H1 (cell line): ENCODE measurements around the gene SYNJ2. TPM values are rescaled to one million over a fixed set of nuclear protein-coding genes. Genes with fewer than 3 reads are reported as not detected.

Experiments
- CTCF ChIA-PET: fragments of 300-600 bp; sonication (Branson Sonifier 250); formaldehyde crosslinking; loops from one replicate; lab custom pipeline; 2021; ENCODE audit not compliant: partially characterized antibody; lab: Charles Lee
- POLR2A ChIA-PET: fragments of 300-600 bp; sonication (Branson Sonifier 250); formaldehyde crosslinking; loops from one replicate; lab custom pipeline; 2021; ENCODE audit warnings: inconsistent platforms; ENCODE audit not compliant: partially characterized antibody; lab: Charles Lee
- DNase-seq, 2 experiments: peaks; one replicate each; pipeline versions ENCODE4 v3.0.0 to v3.0.0-alpha.2; 2010 to 2022; ENCODE audit warnings: low spot score in 2 of 2, low read depth in 1 of 2, mixed read lengths in 1 of 2
- FAIRE-seq: peaks from 2 replicates; lab custom pipeline; 2011; peaks lifted over from hg19 to GRCh38; lab: Jason Lieb, UNC
- H2AFZ ChIP-seq: 2 replicates; pipeline ENCODE4 v1.8.1; 2012; ENCODE audit warnings: low read length, inconsistent platforms
- H2AK5ac ChIP-seq: 2 replicates; pipeline ENCODE4 v1.6.1; 2013; ENCODE audit warnings: low read depth, low read length
- H2BK120ac ChIP-seq: replicated peaks from 2 replicates; pipeline ENCODE3; 2013; ENCODE audit warnings: low read depth, low read length, inconsistent platforms
- H2BK12ac ChIP-seq: 2 replicates; pipeline ENCODE4 v1.6.1; 2013; ENCODE audit warnings: low read depth, low read length
- H2BK15ac ChIP-seq: 2 replicates; pipeline ENCODE4 v1.6.1; 2013; ENCODE audit warnings: low read length
- H2BK20ac ChIP-seq: 2 replicates; pipeline ENCODE4 v1.6.1; 2013; ENCODE audit warnings: low read length
- H2BK5ac ChIP-seq: 2 replicates; pipeline ENCODE4 v1.6.1; 2013; ENCODE audit warnings: low read depth, low read length
- H3K14ac ChIP-seq: 2 replicates; pipeline ENCODE4 v1.6.1; 2013; ENCODE audit warnings: inconsistent platforms; ENCODE audit not compliant: insufficient read length
- H3K18ac ChIP-seq: 2 replicates; pipeline ENCODE4 v1.6.1; 2013; ENCODE audit warnings: low read length; ENCODE audit errors: extremely low read depth
- H3K23ac ChIP-seq: 2 replicates; pipeline ENCODE4 v1.6.1; 2013; ENCODE audit warnings: inconsistent platforms; ENCODE audit not compliant: insufficient read length
- H3K23me2 ChIP-seq: 2 replicates; pipeline ENCODE4 v1.6.1; 2013; ENCODE audit warnings: low read depth, low read length
- H3K27ac ChIP-seq: 2 replicates; pipeline ENCODE4 v1.6.1; 2011; ENCODE audit warnings: low read depth, low read length, inconsistent platforms
- H3K27me3 ChIP-seq, 4 experiments: replicated peaks in 1 of 4; 1 replicate in 1 of 4; 2 replicates in 3 of 4; pipeline versions ENCODE4 v1.6.1 to v1.8.1; 2011 to 2013; ENCODE audit warnings: low read length in 3 of 4, mild to moderate bottlenecking in 3 of 4, inconsistent platforms in 2 of 4, mixed read lengths in 2 of 4, moderate library complexity in 1 of 4; ENCODE audit not compliant: control insufficient read depth in 3 of 4, insufficient read depth in 3 of 4; ENCODE audit errors: extremely low read depth in 1 of 4
- H3K36me3 ChIP-seq, 4 experiments: 2 replicates each; pipeline versions ENCODE4 v1.6.1 to v1.8.1; 2011 to 2013; ENCODE audit warnings: mild to moderate bottlenecking in 4 of 4, low read length in 3 of 4, moderate library complexity in 2 of 4, control low read depth in 1 of 4, inconsistent platforms in 1 of 4; ENCODE audit not compliant: insufficient read depth in 4 of 4, control insufficient read depth in 2 of 4
- H3K4ac ChIP-seq: replicated peaks from 2 replicates; pipeline ENCODE3; 2013; ENCODE audit warnings: low read length, low read depth, mixed read lengths, inconsistent platforms; ENCODE audit not compliant: insufficient read length
- H3K4me1 ChIP-seq, 4 experiments: replicated peaks in 1 of 4; 1 replicate in 1 of 4; 2 replicates in 3 of 4; pipeline versions ENCODE4 v1.6.1 to v1.8.1; 2011 to 2013; ENCODE audit warnings: low read length in 3 of 4, inconsistent platforms in 2 of 4, mixed read lengths in 1 of 4; ENCODE audit not compliant: insufficient read depth in 4 of 4, control insufficient read depth in 3 of 4
- H3K4me2 ChIP-seq, 2 experiments: 2 replicates each; pipeline versions ENCODE4 v1.6.1 to v1.8.1; 2011 to 2013; ENCODE audit warnings: low read depth in 2 of 2, low read length in 2 of 2, control low read depth in 1 of 2, inconsistent platforms in 1 of 2, mild to moderate bottlenecking in 1 of 2; ENCODE audit not compliant: insufficient read depth in 1 of 2
- H3K4me3 ChIP-seq, 4 experiments: fragments of 200-600, 300-600 bp in 1 of 4; sonication (generic), shearing (Covaris generic), sonication (Bioruptor Twin) in 1 of 4; 2 replicates each; pipeline versions ENCODE4 v1.5.1 to v1.8.1; 2011 to 2016; ENCODE audit warnings: low read length in 4 of 4, low read depth in 3 of 4, control low read depth in 2 of 4, inconsistent platforms in 2 of 4, mild to moderate bottlenecking in 2 of 4, mixed read lengths in 1 of 4, moderate library complexity in 1 of 4; ENCODE audit not compliant: insufficient read depth in 2 of 4; ENCODE audit errors: extremely low read depth in 1 of 4
- H3K56ac ChIP-seq: replicated peaks from 2 replicates; pipeline ENCODE3; 2013; ENCODE audit warnings: low read depth, mild to moderate bottlenecking, mixed read lengths, low read length, inconsistent platforms; ENCODE audit not compliant: insufficient read length
- H3K79me1 ChIP-seq: 2 replicates; pipeline ENCODE4 v1.6.1; 2013; ENCODE audit warnings: low read depth, low read length, control low read depth
- H3K79me2 ChIP-seq, 2 experiments: 2 replicates each; pipeline versions ENCODE4 v1.6.1 to v1.8.1; 2012 to 2013; ENCODE audit warnings: low read length in 2 of 2, mild to moderate bottlenecking in 2 of 2, inconsistent platforms in 1 of 2; ENCODE audit not compliant: insufficient read depth in 2 of 2, control insufficient read depth in 1 of 2
- H3K9ac ChIP-seq, 4 experiments: replicated peaks in 1 of 4; 1 replicate in 1 of 4; 2 replicates in 3 of 4; pipeline versions ENCODE4 v1.6.1 to v1.8.1; 2011 to 2013; ENCODE audit warnings: low read depth in 3 of 4, low read length in 3 of 4, control low read depth in 2 of 4, mild to moderate bottlenecking in 2 of 4, moderate library complexity in 2 of 4, inconsistent platforms in 1 of 4; ENCODE audit errors: extremely low read depth in 1 of 4
- H3K9me3 ChIP-seq, 2 experiments: 2 replicates each; pipeline versions ENCODE4 v1.6.1 to v1.8.1; 2012 to 2013; ENCODE audit warnings: mild to moderate bottlenecking in 2 of 2, moderate library complexity in 2 of 2, control low read depth in 1 of 2, inconsistent platforms in 1 of 2, low read depth in 1 of 2, low read length in 1 of 2, mixed read lengths in 1 of 2; ENCODE audit not compliant: insufficient read depth in 2 of 2
- H4K20me1 ChIP-seq, 2 experiments: replicated peaks in 1 of 2; 2 replicates each; pipeline versions ENCODE3 to v1.8.1; 2011 to 2013; ENCODE audit warnings: inconsistent platforms in 2 of 2, low read length in 2 of 2, mild to moderate bottlenecking in 1 of 2; ENCODE audit not compliant: insufficient read depth in 2 of 2, control insufficient read depth in 1 of 2
- H4K5ac ChIP-seq: 2 replicates; pipeline ENCODE4 v1.6.1; 2013; ENCODE audit warnings: low read length, low read depth, mixed read lengths, inconsistent platforms; ENCODE audit not compliant: insufficient read length
- H4K8ac ChIP-seq: 2 replicates; pipeline ENCODE4 v1.8.0; 2013; ENCODE audit warnings: mild to moderate bottlenecking, moderate library complexity, low read length, inconsistent platforms; ENCODE audit not compliant: insufficient read depth; ENCODE audit errors: extremely low read depth
- H4K91ac ChIP-seq: replicated peaks from 2 replicates; pipeline ENCODE3; 2013; ENCODE audit warnings: low read length, mixed read lengths, inconsistent platforms; ENCODE audit not compliant: insufficient read length
- ASH2L ChIP-seq: fragments of 200-600, 300-600 bp; sonication (generic); IDR thresholded peaks from one replicate; pipeline ENCODE4 v1.7.1; 2017; ENCODE audit warnings: low read length
- ATF2 ChIP-seq: IDR thresholded peaks from 2 replicates; pipeline ENCODE4 v1.6.1; 2012; ENCODE audit warnings: low read length, inconsistent platforms
- BACH1 ChIP-seq: IDR thresholded peaks from 2 replicates; pipeline ENCODE4 v1.6.1; 2012; ENCODE audit warnings: low read length, improper control_type of control experiment
- CBX8 ChIP-seq: fragments of 300-800, 300-1000 bp; sonication (generic); IDR thresholded peaks from 2 replicates; pipeline ENCODE4 v1.7.1; 2016; ENCODE audit warnings: low read depth, low read length, borderline replicate concordance
- CEBPB ChIP-seq: IDR thresholded peaks from 2 replicates; pipeline ENCODE4 v1.6.1; 2012; ENCODE audit warnings: low read depth, low read length
- CREB1 ChIP-seq: IDR thresholded peaks from 2 replicates; pipeline ENCODE4 v1.6.1; 2012; ENCODE audit warnings: inconsistent platforms
- FOSL1 ChIP-seq: IDR thresholded peaks from 2 replicates; pipeline ENCODE4 v1.6.1; 2011; ENCODE audit warnings: mild to moderate bottlenecking, low read depth, low read length, moderate library complexity; ENCODE audit not compliant: insufficient read depth
- HDAC2 ChIP-seq, 2 experiments: fragments of 300-600 bp in 1 of 2; sonication (generic) in 1 of 2; IDR thresholded peaks; 2 replicates each; pipeline ENCODE4 v1.6.1; 2011 to 2012; ENCODE audit warnings: low read depth in 2 of 2, low read length in 2 of 2, mild to moderate bottlenecking in 2 of 2, moderate library complexity in 2 of 2, borderline replicate concordance in 1 of 2, inconsistent platforms in 1 of 2
- NRF1 ChIP-seq: IDR thresholded peaks from 2 replicates; pipeline ENCODE4 v1.6.1; 2011; ENCODE audit warnings: mild to moderate bottlenecking, low read depth, low read length, improper control_type of control experiment
- POLR2A ChIP-seq, 2 experiments: IDR thresholded peaks; 1 replicate in 1 of 2; 2 replicates in 1 of 2; pipeline ENCODE4 v1.6.1; 2011; ENCODE audit warnings: low read depth in 2 of 2, low read length in 2 of 2, mild to moderate bottlenecking in 2 of 2; ENCODE audit errors: control extremely low read depth in 1 of 2
- POU5F1 ChIP-seq: IDR thresholded peaks from 2 replicates; pipeline ENCODE4 v1.6.1; 2011; ENCODE audit warnings: low read depth, mild to moderate bottlenecking, low read length, moderate library complexity
- SP1 ChIP-seq: IDR thresholded peaks from 2 replicates; pipeline ENCODE4 v1.6.1; 2011; ENCODE audit warnings: low read depth, low read length
- SP4 ChIP-seq: IDR thresholded peaks from 2 replicates; pipeline ENCODE4 v1.6.1; 2012; ENCODE audit warnings: low read length, inconsistent platforms
- TBP ChIP-seq: IDR thresholded peaks from 2 replicates; pipeline ENCODE4 v1.6.1; 2011; ENCODE audit warnings: low read depth, low read length, improper control_type of control experiment
- ZNF274 ChIP-seq: IDR thresholded peaks from 2 replicates; pipeline ENCODE4 v1.7.0; 2012; ENCODE audit warnings: low read length, borderline replicate concordance; ENCODE audit errors: extremely low read depth
- WGBS, 2 experiments: shearing (Covaris generic) in 1 of 2; methylation state at CpG; one replicate each; pipeline versions ENCODE4 v1.1.6 to v1.1.7; 2013 to 2015; ENCODE audit warnings: low lambda C conversion rate in 2 of 2, mixed read lengths in 2 of 2, inconsistent platforms in 1 of 2, low coverage in 1 of 2, missing lambda C conversion rate in 1 of 2; ENCODE audit not compliant: insufficient replicate concordance in 2 of 2, insufficient coverage in 1 of 2, insufficient read length in 1 of 2; ENCODE audit errors: extremely low coverage in 1 of 2, missing lambda C conversion rate in 1 of 2; 5-methylcytosine and 5-hydroxymethylcytosine counted together
- polyA plus RNA-seq, 7 experiments: library from polyadenylated mRNA; depleted of rRNA in 3 of 7; stranded (reverse) in 5 of 7; unstranded in 2 of 7; fragments of >200 nt in 5 of 7; fragments of 200-250 nt in 2 of 7; gene quantifications; 1 replicate in 5 of 7; 2 replicates in 1 of 7; 4 replicates in 1 of 7; pipeline versions ENCODE4 v1.2.1 to v1.2.3, GENCODE V29; 2011 to 2013; ENCODE audit warnings: missing spikeins in 2 of 7, mixed read lengths in 2 of 7
- total RNA-seq: library from RNA; stranded (reverse); fragmentation: NEBNext Ultra II Directional; extraction: Animal tissue kit (Norgen Biotek cat#: 25700); gene quantifications from 2 replicates; pipeline ENCODE4 v1.2.1, GENCODE V29; 2021

Gene SYNJ2
- total and polyA plus RNA-seq, 2 of the 8 experiments (the other 6 are each of a cell fraction or from before 2014, with no cell fraction given), result 3.7 to 13.9 TPM

GRCh38 chr6:158095671-158096070 lies 114.0 kb downstream of the SYNJ2 start:
- Histone ChIP-seq H2BK15ac (no peak overlapping the region), H3K79me1 (no peaks in the 10 kb centered on the region), H3K4ac (no peak overlapping the region), H3K4me3 (no peak overlapping the region), H4K20me1 (no peaks in the 10 kb centered on the region), H3K18ac (no peak overlapping the region), H3K79me2 (no peaks in the 10 kb centered on the region), H3K23me2 (no peaks in the 10 kb centered on the region), H3K9me3 (no peaks in the 10 kb centered on the region), H3K23ac (no peak overlapping the region), H4K5ac (no peak overlapping the region), H2BK5ac (no peak overlapping the region), H2BK20ac (no peak overlapping the region), H3K36me3 (peaks cover 0 to 6% (median 1%) of the 10 kb centered on the region in 4 experiments; a peak in 3 of 8 replicates), H3K27me3 (no peaks in the 10 kb centered on the region; a peak in 1 of 7 replicates), H3K14ac (no peak overlapping the region), H2BK120ac (no peak overlapping the region), H2AK5ac (no peak overlapping the region), H3K27ac (no peak overlapping the region), H3K4me1 (no peaks in the 10 kb centered on the region), H2AFZ (no peak overlapping the region), H3K56ac (no peak overlapping the region), H4K8ac (no peak overlapping the region), H4K91ac (no peak overlapping the region), H2BK12ac (no peak overlapping the region)
- CTCF ChIA-PET, result interaction anchor here (0.8 kb wide), 1 partner anchor 24 kb away, joined by 3 read pairs; no protein-coding TSS in a partner anchor
- WGBS, 2 experiments, result 93% methylated on average over 12 of the region's 15 CpGs; no CpG with 5 or more reads in 1 of the 2 experiments
- FAIRE-seq, result no peak
- TF ChIP-seq ATF2 (no peak), HDAC2 (IDR thresholded peaks at IDR 0.05; ENCODE audit: borderline replicate concordance in 1 of 2, low read depth in 2 of 2, low read length in 2 of 2) (no peak), SP1 (no peak), BACH1 (no peak), FOSL1 (no peak), POU5F1 (no peak), POLR2A (IDR thresholded peaks at IDR 0.05; ENCODE audit: control extremely low read depth in 1 of 2, low read depth in 2 of 2, low read length in 2 of 2) (no peak), NRF1 (no peak), CREB1 (no peak), CBX8 (no peak), ASH2L (no peak), CEBPB (no peak), TBP (no peak), SP4 (no peak), ZNF274 (no peak)
- TF ChIP-seq, all 59 proteins: peak for 0
- H3K9ac ChIP-seq, result no peak overlapping the region
- no peak for DNase-seq
- H3K4me2 ChIP-seq, result no peak overlapping the region
- POLR2A ChIA-PET, result no interaction called here
